ENCODE measurements around the gene SREK1.
"Not testable (repeated sequence)": the region's sequence is repeated elsewhere in the genome, so short reads cannot be mapped to it uniquely, and the experiment has no call there.

The SREK1 gene, protein sequence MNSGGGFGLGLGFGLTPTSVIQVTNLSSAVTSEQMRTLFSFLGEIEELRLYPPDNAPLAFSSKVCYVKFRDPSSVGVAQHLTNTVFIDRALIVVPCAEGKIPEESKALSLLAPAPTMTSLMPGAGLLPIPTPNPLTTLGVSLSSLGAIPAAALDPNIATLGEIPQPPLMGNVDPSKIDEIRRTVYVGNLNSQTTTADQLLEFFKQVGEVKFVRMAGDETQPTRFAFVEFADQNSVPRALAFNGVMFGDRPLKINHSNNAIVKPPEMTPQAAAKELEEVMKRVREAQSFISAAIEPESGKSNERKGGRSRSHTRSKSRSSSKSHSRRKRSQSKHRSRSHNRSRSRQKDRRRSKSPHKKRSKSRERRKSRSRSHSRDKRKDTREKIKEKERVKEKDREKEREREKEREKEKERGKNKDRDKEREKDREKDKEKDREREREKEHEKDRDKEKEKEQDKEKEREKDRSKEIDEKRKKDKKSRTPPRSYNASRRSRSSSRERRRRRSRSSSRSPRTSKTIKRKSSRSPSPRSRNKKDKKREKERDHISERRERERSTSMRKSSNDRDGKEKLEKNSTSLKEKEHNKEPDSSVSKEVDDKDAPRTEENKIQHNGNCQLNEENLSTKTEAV

DNA sequence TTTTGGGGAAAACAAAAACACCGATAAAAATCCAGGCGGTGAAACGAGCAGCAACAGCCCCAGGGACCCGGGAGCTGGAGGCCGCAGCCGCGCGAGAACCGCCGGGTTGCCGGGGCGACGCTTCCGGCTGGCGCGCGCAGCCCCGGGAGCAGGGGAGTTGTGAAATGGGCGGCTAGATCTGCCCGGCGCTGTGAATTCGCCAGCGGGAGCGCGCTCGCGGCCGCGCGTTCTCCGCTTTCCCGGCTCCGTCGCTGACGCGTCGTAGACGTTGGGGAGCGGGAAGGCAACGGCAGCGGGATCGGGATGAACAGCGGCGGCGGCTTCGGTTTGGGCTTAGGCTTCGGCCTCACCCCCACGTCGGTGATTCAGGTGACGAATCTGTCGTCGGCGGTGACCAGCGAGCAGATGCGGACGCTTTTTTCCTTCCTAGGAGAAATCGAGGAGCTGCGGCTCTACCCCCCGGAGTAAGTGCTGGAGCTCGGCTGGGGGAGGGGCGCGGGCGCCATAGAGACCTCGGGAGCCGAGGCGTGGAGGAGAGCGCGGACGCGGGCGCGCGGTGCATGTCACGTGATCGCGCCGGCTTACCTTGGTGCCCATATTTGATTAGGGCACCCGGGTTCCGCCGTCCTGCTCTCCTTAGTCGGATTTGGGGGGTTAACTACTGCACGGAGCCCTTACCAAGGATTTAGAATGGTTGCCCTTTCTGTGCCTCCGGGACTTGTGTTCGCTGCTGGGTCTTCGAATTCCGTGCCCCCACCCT lies at the start of gene SREK1:
Gene SREK1, plus strand, starts transcription at position 227 of the 760 bp plus-strand sequence. Its CDS starts 77 bp downstream, at position 304.
- DNase-seq (ENCODE audit: low read depth in 2 of 2), result peak; percentile 61 to 82

GRCh38 chr5:66100851-66101250 lies 43.2 kb upstream of the SREK1 start:
- DNase-seq (ENCODE audit: low read depth in 2 of 2), result no peak

DNA sequence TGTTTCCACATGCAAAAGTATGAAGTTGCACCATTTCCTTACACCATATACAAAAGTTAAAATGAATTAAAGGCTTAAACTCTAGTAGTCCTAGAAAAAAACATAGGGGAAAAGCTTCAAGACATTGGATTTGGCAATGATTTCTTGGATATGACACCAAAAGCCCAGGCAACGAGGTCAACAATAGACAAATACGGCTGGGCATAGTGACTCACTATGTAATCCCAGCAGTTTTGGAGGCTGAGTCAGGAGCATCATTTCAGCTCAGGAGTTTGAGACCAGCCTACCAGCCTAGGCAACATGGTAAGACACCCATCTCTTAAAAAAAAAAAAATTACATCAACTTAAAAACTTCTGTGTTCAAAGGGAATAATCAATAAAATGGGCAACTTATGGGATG lies 30.9 kb upstream of the SREK1 start:
- DNase-seq (ENCODE audit: low read depth in 2 of 2), result no peak

- no peak for DNase-seq (ENCODE audit: low read depth in 2 of 2)
Measured at GRCh38 chr5:66118304-66118703, 25.8 kb upstream of the SREK1 start.

GRCh38 chr5:66122379-66123034 lies 21.6 kb upstream of the SREK1 start:
- no peak for DNase-seq (ENCODE audit: low read depth in 2 of 2)

DNA sequence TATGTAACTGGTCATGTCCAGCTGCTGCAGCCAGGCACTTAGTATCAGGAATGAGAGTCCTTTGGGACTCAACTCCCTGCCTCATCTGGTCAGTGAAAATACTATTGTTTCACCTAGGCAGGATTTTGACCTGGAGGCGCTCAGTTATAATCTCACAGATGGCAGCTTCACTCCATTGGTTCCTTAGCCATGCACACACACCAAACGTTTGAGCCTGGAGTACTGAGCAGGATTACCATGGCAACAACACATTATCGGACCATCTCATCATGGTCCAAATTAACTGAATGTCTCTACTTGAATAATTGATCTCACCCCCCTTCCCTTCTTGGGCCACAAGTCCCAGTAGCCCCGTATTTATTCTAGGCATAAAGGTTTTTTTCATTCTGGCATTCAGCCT lies 15.0 kb upstream of the SREK1 start:
- no peak for DNase-seq (ENCODE audit: low read depth in 2 of 2)

GRCh38 chr5:66130493-66130892 lies 13.6 kb upstream of the SREK1 start:
- no peak for DNase-seq (ENCODE audit: low read depth in 2 of 2)

- DNase-seq (ENCODE audit: low read depth in 2 of 2), result no peak
Measured at GRCh38 chr5:66134407-66134861, 9.7 kb upstream of the SREK1 start.

DNA sequence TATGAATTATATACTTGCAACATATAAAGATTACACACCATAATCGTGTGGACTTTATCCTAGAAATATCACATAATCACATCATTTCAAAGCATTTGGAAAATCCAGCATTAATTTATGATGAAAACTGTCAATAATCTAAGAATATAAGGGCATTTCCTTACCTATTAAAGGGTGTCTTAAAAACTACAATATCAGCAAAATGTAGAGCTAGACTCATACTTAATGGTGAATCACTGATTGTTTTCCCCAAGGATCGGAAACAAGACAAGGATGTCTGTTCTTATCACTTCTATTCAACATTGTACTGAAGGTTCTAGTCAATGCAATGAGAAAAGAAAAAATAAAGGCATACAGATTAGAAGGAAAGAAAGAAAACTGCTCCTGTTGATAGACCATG lies 8.0 kb upstream of the SREK1 start:
- DNase-seq (ENCODE audit: low read depth in 2 of 2), result no peak

- DNase-seq (ENCODE audit: low read depth in 2 of 2), result not testable (repeated sequence)
Measured at GRCh38 chr5:66136944-66137343, 7.2 kb upstream of the SREK1 start.

DNA sequence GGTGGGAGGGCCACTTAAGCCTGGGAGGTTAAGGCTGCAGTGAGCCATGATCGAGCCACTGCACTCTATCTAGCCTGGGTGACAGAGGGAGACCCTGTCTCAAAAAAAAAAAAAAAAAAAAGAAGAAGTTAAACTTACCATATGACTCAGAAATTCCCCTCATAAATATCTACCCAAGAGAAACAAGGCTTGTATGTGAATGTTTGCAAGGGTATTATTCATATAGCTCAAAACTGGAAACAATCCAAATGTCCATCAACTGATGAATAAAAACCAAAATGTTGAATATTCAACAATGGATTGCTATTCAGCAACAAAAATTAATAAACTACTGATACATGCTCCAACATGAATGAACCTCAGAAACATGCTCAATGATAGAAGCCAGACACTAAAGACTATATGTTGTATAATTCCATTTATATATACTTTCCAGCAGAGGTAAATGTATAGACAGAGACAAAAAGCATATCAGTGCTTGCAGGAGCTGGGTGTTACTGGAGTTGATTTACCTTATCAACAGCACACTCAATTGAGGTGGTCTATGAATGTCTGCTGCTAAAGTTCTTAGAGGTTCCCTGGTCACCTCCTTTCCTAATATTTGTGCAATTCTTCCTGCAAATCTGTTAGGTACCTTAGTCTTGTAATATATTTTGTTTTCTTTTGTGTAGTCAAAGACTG lies 5.3 kb upstream of the SREK1 start:
- DNase-seq (ENCODE audit: low read depth in 2 of 2), result no peak

DNA sequence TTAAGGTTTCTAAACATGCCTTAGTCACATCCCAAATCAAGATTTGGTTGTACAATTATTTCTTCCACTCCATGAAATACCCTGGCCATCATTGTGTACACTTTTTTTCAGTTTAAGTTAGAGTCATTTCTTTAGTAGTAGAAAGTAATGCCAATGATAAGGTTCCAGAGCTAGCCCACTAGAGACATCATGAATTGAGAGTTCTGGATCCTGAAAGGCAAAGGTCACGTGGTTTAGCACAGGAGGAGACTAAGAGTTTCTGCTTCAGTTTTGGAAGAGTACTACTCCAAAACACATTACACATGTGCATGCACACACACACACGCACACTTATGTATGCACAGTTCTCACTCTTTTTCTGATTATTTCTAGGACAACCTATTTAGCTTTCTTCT lies 4.8 kb upstream of the SREK1 start:
- no peak for DNase-seq (ENCODE audit: low read depth in 2 of 2)

DNA sequence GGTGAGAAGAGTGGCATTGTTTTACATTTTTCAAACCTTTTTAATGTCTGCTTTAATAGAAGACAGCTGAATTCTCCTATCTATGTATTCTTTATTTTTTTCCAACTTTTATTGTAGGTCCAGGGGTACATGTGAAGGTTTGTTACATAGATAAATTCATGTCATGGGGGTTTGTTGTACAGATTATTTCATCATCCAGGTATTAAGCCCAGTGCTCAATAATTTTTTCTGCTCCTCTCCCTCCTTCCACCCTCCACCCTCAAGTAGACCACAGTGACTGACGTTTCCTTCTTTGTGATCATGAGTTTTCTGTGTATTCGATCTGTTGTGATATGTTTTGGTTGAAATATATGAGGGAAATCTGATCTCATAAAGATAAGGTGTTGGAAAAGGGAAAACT lies 1.7 kb upstream of the SREK1 start:
- DNase-seq (ENCODE audit: low read depth in 2 of 2), result no peak

DNA sequence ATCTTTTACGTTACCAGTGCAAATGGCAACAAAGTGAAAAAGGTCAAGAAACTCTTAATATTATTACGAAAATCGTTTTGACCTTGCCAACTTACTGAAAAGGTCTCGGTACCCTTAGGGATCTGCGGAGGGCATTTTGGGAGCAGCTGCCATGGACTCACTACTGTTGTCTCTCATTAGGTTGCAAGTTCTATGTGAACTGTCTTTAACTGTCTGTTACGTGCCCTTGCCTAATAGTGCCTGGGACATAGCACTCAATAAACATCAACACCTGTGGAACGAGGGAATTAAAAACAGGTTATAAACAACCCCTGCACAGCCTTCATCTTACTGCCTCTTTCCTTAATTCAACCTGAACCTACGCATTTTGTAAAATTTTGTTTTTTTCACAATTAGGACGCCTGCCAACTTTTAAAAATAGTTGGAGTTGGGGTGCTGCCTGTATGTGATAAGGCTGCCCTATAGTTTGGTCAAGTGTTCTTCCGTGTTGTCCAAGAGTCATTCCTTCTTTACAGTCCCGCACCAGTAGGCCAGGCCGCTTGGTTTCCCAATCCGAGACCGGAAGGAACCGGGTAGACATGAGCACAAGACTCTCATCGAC lies 527 bp upstream of the SREK1 start:
- DNase-seq (ENCODE audit: low read depth in 2 of 2), result no peak

- DNase-seq (ENCODE audit: low read depth in 2 of 2), result no peak
Measured at GRCh38 chr5:66144834-66145390, 812 bp downstream of the SREK1 start.

- DNase-seq (ENCODE audit: low read depth in 2 of 2), result no peak
Measured at GRCh38 chr5:66145737-66146136, 1.6 kb downstream of the SREK1 start.

- no peak for DNase-seq (ENCODE audit: low read depth in 2 of 2)
Measured at GRCh38 chr5:66149950-66150349, 5.8 kb downstream of the SREK1 start.

DNA sequence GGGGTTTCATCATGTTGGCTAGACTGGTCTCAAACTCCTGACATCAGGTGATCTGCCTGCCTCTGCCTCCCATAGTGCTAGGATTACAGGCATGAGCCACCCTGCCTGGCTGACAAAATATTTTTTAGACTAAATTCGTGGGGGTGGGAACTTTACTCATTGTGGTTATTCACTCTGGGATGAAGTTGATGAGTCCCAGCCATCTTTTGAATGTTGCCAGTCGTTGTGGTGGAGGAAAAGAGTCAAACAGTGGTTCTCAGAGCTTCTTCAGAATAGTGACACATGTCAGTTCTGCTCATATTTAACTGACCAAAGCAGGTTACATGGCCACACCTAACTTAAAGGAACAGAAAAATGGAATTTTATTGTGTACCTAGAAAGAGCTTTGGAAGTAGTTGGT lies 6.9 kb downstream of the SREK1 start:
- DNase-seq (ENCODE audit: low read depth in 2 of 2), result no peak

- no peak for DNase-seq (ENCODE audit: low read depth in 2 of 2)
Measured at GRCh38 chr5:66151491-66151890, 7.4 kb downstream of the SREK1 start.

- no peak for DNase-seq (ENCODE audit: low read depth in 2 of 2)
Measured at GRCh38 chr5:66157046-66157445, 12.9 kb downstream of the SREK1 start.

- no peak for DNase-seq (ENCODE audit: low read depth in 2 of 2)
Measured at GRCh38 chr5:66161356-66161755, 17.3 kb downstream of the SREK1 start.
